ENCODE measurements around the gene FKBP5. TPM values are rescaled to one million over a fixed set of nuclear protein-coding genes. Genes with fewer than 3 reads are reported as not detected.
"Not testable (repeated sequence)": the region's sequence is repeated elsewhere in the genome, so short reads cannot be mapped to it uniquely, and the experiment has no call there.

The FKBP5 gene
- total and polyA plus RNA-seq, 12 donors: 19.7 to 234 (median 119) TPM

- Histone ChIP-seq H3K27ac (peak overlapping the region in 1 of 5 donors; percentile 17), H3K9me3 (replicated peaks in 1 of 3) (no peaks in the 10 kb centered on the region), H3K4me3 (no peak overlapping the region), H3K36me3 (replicated peaks in 1 of 2) (no peaks in the 10 kb centered on the region), H3K27me3 (no peaks in the 10 kb centered on the region), H3K4me1 (replicated peaks in 1 of 2) (no peaks in the 10 kb centered on the region)
- no peak for DNase-seq
- no peak for TF ChIP-seq CTCF (IDR thresholded peaks at IDR 0.05)
- no peak for TF ChIP-seq POLR2A (IDR thresholded peaks at IDR 0.05)
- WGBS, 4 donors: 85 to 95% (median 90%) methylated on average over 2 of the region's 2 CpGs
- intact Hi-C loops (cut with DNase I): no loop called here
Observed at GRCh38 chr6:35541836-35542235, 146.9 kb downstream of the FKBP5 start.

GRCh38 chr6:35539223-35539622 lies 149.5 kb downstream of the FKBP5 start:
- H3K27ac ChIP-seq: no peak overlapping the region
- no peaks in the 10 kb centered on the region for H3K36me3 ChIP-seq (replicated peaks in 1 of 2)
- H3K4me1 ChIP-seq (replicated peaks in 1 of 2): no peaks in the 10 kb centered on the region
- no peaks in the 10 kb centered on the region for H3K9me3 ChIP-seq (replicated peaks in 1 of 3)
- no peak for DNase-seq
- WGBS, 4 donors: 72 to 86% (median 83%) methylated on average over 3 of the region's 3 CpGs
- H3K4me3 ChIP-seq: no peak overlapping the region
- intact Hi-C loops (cut with DNase I): no loop called here
- H3K27me3 ChIP-seq: no peaks in the 10 kb centered on the region
- TF ChIP-seq POLR2A (IDR thresholded peaks at IDR 0.05) (no peak), CTCF (IDR thresholded peaks at IDR 0.05) (no peak)

- H3K4me3 ChIP-seq; H3K27ac ChIP-seq; intact Hi-C loops (cut with DNase I); H3K27me3 ChIP-seq; H3K36me3 ChIP-seq (replicated peaks in 1 of 2); H3K9me3 ChIP-seq (replicated peaks in 1 of 3); H3K4me1 ChIP-seq (replicated peaks in 1 of 2); DNase-seq: not testable (repeated sequence)
- WGBS, 4 donors: 79 to 93% (median 84%) methylated on average over 3 to 6 of the region's 6 CpGs
Observed at GRCh38 chr6:35535847-35536246, 152.9 kb downstream of the FKBP5 start.

GRCh38 chr6:35534407-35535170 lies 154.1 kb downstream of the FKBP5 start:
- Histone ChIP-seq H3K36me3 (replicated peaks in 1 of 2) (no peaks in the 10 kb centered on the region), H3K9me3 (replicated peaks in 1 of 3) (no peaks in the 10 kb centered on the region), H3K27me3 (no peaks in the 10 kb centered on the region), H3K4me3 (no peak overlapping the region), H3K27ac (no peak overlapping the region), H3K4me1 (replicated peaks in 1 of 2) (no peaks in the 10 kb centered on the region)
- peak in 1 of 7 donors; percentile 57 for DNase-seq
- TF ChIP-seq CTCF (IDR thresholded peaks at IDR 0.05) (no peak), POLR2A (IDR thresholded peaks at IDR 0.05) (no peak)
- intact Hi-C loops (cut with DNase I): no loop called here
- WGBS, 4 donors: 39 to 46% (median 45%) methylated on average over 11 of the region's 11 CpGs

- H3K4me3 ChIP-seq: no peak overlapping the region
- H3K27ac ChIP-seq: no peak overlapping the region
- H3K4me1 ChIP-seq (replicated peaks in 1 of 2): no peaks in the 10 kb centered on the region
- intact Hi-C loops (cut with DNase I): no loop called here
- DNase-seq: no peak
- no peaks in the 10 kb centered on the region for H3K36me3 ChIP-seq (replicated peaks in 1 of 2)
- 68 to 85% (median 77%) methylated on average over 6 of the region's 6 CpGs for WGBS, 4 donors
- no peak for TF ChIP-seq CTCF (IDR thresholded peaks at IDR 0.05)
- no peak for TF ChIP-seq POLR2A (IDR thresholded peaks at IDR 0.05)
- H3K27me3 ChIP-seq: no peaks in the 10 kb centered on the region
- no peaks in the 10 kb centered on the region for H3K9me3 ChIP-seq (replicated peaks in 1 of 3)
Observed at GRCh38 chr6:35533981-35534380, 154.7 kb downstream of the FKBP5 start.

All from adrenal gland (tissue), 12 donors.